IPS-18c (cell line): Measurements from ENCODE around the gene GFER.
"Not testable (repeated sequence)": the region's sequence is repeated elsewhere in the genome, so short reads cannot be mapped to it uniquely, and the experiment has no call there.

Experiments
- H3K4me3 ChIP-seq: 2 replicates; pipeline ENCODE4 v1.7.0; 2013; ENCODE audit warnings: low read depth, mild to moderate bottlenecking, low read length, moderate library complexity; ENCODE audit not compliant: insufficient read depth
- H3K9me3 ChIP-seq: one replicate; pipeline ENCODE4 v1.6.1; 2013; ENCODE audit warnings: mild to moderate bottlenecking, low read length, moderate library complexity; ENCODE audit not compliant: control insufficient read depth, insufficient read depth

The GFER gene

DNA sequence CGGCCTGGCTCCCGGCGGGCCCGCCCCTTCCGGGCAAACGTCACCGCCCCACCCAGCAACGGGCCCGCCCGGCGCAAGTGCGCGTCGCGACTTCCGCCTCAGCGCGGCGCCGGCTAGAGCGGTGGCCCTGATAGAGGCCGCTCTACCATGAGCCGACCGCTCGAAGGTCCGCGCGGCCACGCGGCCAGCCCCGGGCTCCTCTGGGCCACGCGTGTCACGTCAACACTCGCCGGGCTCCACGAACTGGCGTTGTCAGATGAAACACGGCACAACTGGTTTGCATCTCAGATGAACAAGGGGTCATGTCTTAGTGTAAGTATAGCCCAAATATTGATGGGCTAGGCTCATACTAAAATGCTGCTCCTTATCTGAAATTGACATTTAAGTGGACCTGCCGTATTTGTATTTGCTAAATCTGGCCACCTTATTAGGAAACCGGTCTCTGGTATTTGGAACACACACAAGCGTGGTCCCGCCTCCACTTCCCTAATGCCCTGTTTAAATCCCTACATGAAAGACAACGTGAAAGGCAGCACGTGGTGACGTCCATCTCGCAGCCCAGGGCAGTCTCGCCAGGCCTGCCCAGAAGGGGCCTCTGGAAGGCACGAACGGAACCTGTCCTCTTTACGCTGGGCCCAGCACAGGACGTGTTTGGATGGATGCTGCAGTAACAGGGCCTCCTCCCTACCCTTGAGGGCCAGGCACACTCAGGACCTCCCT, 26.0 kb downstream of the GFER start, which contains the start of gene ZNF598:
TSS of gene ZNF598 (minus strand) at position 31 of the 720 bp plus-strand sequence.
- no peaks in the 10 kb centered on the region for H3K9me3 ChIP-seq
- H3K4me3 ChIP-seq = peak within 1 kb of the TSS; percentile 96

DNA sequence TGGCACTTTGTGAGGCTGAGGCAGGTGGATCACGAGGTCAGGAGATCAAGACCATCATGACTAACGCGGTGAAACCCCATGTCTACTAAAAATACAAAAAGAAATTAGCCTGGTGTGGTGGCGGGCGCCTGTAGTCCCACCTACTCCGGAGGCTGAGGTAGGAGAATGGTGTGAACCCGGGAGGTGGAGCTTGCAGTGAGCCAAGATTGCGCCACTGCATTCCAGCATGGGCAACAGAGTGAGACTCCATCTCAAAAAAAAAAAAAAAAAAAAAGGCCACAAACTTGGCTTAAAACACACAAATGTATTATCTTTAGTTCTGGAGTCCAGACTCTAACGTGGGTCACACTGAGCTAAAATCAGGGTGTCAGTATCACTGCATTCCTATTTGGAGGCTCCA, 27.7 kb downstream of the GFER start:
- not testable (repeated sequence) for H3K9me3 ChIP-seq, H3K4me3 ChIP-seq

DNA sequence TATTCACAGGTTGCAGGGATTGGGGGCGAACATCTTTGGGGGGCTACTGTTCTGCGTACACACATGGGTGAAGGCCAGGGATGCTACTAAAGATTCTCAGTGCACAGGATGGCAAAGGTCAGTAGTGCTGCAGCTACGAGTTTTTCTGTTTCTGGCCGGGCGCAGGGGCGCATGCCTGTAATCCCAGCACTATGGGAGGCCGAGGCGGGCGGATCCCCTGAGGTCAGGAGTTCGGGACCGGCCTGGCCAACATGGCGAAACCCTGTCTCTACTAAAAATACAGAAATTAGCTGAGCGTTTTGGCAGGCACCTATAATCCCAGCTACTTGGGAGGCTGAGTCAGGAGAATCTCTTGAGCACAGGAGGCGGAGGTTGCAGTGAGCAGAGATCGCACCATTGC, 29.5 kb downstream of the GFER start:
- H3K9me3 ChIP-seq = no peaks in the 10 kb centered on the region
- no peak overlapping the region for H3K4me3 ChIP-seq

DNA sequence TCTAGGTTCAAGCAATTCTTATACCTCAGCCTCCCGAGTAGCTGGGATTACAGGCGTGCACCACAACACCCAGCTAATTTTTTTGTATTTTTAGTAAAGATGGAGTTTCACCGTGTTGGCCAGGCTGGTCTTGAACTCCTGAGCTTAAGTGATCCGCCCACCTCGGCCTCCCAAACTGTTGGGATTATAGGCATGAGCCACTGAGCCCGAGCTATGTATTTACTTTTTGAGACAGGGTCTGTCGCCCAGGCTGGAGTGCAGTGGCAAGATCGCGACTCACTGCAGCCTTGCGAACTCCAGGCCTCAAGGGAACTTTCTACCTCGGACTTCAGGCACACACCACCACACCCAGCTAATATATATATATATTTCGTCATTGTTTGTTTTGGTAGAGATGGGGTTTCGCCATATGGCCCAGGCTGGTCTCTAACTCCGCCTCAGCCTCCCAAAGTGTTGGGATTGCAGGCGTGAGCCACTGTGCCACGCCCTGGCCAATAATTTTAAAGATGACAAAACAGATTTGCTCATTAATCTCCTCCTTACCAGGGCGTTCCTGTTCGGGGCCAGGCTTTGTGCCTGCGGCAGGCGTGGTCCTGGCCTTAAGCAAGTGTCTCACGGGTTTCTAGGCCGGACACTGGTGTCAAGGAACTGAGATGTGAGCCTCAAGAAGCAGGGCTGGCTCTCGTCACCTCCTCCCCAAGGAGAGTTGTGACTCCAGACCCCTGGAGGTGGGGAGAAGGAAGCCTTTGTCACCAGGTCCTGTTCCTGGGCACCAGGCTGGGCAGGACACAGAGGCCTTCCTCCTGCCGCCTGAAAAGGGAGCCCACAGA, 31.3 kb downstream of the GFER start:
- no peak overlapping the region for H3K4me3 ChIP-seq
- H3K9me3 ChIP-seq = peaks cover 2% of the 10 kb centered on the region

DNA sequence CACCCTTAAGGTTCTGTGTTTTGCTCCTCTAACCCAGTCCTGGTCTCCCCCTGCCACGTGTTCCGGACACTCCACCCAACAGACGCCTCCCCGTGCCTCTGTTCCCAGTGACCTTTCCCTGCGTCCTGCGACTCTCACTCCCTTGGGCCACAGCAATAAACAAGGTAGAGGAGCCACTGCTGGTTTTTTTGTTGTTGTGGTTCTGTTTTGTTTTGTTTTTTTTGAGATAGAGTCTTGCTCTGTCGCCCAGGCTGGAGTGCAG, 31.9 kb downstream of the GFER start:
- H3K9me3 ChIP-seq = peaks cover 2% of the 10 kb centered on the region
- no peak overlapping the region for H3K4me3 ChIP-seq

DNA sequence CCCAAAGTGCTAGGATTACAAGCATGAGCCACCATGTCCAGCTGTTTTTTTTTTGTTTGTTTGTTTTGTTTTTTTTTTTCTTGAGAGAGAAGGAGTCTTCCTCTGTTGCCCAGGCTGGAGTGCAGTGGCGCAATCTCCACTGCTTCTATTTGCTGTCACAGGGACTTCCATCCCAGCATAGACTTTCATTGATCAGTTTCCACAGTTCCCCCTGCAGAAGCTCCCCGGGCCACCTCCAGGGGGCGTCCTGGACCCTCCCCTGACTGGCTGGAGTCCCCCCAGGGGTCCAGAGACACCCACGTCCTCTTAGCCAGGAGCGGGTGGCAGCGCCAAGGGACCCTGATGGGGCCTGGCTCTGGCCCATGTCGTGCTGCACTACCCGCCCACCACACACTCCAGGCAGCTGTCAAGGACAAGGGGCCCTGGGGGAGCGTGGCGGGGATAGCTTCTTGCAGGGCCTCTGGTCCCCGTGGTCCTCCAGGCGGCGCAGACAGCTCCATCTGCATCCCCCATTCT, 32.5 kb downstream of the GFER start:
- peaks cover 2% of the 10 kb centered on the region for H3K9me3 ChIP-seq
- H3K4me3 ChIP-seq = no peak overlapping the region

DNA sequence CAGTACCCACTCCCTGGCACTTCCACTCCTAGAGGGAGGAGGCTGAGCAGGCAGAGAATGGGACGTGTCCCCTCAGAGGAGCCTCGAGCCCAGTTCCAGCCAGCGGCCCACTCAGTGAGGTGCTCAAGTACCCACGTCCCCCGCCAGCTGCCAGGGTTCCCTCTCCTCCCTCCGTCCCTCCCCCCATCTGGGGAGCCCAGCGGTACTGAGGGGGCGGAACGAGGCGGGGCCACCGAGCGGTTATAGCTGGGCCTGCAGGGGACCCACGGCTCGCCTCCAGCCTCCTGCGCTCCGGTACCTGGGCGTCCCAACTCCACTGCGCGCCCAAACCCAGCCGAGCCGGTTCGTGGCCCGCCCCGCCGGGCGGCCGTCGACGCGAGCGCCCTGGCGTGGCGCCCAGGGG, 35.5 kb downstream of the GFER start, which contains the start of gene NPW:
TSS of gene NPW (plus strand) at position 268 of the 403 bp plus-strand sequence.
- Histone ChIP-seq H3K9me3 (peaks cover 2% of the 10 kb centered on the region), H3K4me3 (peak within 1 kb of the TSS; percentile 56)

DNA sequence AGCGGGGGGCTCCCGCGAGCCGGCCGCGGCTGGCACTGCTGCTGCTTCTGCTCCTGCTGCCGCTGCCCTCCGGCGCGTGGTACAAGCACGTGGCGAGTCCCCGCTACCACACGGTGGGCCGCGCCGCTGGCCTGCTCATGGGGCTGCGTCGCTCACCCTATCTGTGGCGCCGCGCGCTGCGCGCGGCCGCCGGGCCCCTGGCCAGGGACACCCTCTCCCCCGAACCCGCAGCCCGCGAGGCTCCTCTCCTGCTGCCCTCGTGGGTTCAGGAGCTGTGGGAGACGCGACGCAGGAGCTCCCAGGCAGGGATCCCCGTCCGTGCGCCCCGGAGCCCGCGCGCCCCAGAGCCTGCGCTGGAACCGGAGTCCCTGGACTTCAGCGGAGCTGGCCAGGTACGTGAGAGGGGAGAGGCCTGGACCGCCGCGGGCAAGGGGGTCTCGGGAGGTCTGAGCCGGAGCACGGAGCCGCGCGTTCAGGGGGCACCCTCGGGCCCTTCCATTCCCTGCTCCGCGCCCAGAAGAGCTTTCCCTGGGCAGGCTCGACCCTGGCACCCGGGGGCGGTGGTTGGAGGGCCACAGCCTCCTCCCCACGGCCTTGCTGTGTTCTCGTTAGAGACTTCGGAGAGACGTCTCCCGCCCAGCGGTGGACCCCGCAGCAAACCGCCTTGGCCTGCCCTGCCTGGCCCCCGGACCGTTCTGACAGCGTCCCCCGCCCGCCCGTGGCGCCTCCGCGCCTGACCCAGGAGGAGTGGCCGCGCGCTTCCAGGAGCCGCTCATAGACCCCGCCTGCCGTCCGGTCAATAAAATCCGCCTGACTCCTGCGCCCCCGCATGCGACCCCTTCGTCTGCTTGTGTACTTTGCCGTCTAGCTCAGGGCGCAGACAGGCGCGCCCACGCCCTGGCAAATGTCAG, 36.2 kb downstream of the GFER start:
- Histone ChIP-seq H3K4me3 (peak overlapping the region; percentile 56), H3K9me3 (peaks cover 2% of the 10 kb centered on the region)

DNA sequence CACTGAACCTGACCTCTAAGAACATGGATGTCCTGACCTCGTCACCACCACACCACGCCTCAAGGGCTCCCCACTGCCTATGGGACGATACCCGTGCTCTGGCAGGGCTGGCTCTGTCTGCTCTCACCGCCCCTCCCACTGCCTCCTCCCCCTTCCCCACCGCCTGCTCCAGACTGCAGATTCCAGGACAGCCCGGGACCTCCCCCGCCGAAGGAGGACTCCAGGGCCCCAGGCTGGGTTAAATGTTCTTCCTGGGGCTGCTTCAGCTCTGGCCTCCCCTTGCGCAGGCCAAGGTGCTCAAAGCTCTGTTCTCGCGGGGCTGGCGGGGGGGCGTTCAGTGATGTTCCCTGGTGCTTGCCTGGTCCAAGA, 38.7 kb downstream of the GFER start:
- H3K4me3 ChIP-seq = peak overlapping the region; percentile 51

DNA sequence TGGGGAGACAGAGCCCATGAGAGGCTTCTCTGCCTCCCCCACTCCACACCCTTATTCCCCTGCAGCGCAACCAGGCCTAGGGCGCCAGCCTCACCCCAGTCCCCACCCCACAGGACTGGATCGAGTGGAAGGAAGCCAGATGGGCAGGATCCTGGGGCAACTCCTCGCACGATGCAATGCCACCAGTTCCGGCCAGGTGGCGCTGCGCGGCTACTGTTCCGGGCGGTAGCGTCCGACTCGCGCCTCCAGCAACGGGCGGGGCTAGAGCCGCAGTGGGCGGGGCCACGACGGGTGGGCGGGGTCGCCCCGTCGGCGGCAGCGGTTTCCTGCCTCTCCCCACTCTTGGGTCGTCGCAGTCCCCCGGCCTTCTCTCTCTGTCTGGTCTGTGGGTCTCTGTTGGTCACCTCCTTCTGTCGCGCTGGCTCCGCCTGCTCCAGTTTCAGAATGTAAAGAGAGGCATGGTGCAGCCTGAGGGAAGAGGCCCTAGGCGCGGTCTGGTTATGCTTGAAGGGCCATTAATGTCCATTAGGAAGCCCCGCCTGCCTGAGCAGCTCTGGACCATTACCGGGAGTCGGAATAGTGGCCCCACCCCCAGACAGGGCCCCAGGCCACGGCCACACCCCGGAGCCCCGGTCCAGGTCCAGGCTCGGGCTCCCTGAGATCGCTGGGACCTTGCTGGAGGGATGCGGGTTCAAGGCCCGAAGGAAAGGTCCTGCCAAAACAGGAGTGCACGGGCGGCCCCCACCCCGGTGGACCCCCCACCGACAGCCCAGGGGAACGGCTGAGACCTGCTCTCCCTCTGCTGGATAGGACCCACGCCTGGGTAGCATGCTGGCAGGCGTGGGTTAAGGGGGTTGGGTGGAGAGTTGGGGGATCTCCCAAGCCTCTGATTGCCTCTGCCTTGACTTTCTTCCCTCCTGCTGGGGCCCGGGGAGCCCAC, 39.4 kb downstream of the GFER start:
- Histone ChIP-seq H3K4me3 (peak overlapping the region; percentile 51), H3K9me3 (peaks cover 2% of the 10 kb centered on the region)

More for the DNA sequence above, 38.7 kb downstream of the GFER start:
- H3K9me3 ChIP-seq = peaks cover 2% of the 10 kb centered on the region

DNA sequence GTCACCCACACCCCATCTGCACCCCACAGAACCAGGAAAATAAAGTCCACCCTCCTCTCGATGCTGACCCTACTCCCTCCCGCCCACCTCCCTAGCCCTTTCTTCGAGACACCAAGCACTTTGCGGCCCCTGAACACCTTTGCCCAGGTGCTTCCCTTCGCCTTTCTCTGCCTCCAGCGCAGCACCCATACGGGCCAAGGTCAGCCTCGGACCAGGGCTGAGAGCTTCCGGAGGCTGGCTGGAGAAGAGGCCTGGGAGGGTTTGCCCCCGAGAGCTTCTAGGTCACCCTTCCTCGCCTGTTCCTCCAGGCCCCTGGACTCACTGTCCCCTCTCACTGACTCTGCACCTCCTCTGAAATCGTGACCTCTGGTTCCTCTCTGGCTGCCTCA, 40.0 kb downstream of the GFER start:
- H3K4me3 ChIP-seq = no peak overlapping the region
- no peaks in the 10 kb centered on the region for H3K9me3 ChIP-seq

DNA sequence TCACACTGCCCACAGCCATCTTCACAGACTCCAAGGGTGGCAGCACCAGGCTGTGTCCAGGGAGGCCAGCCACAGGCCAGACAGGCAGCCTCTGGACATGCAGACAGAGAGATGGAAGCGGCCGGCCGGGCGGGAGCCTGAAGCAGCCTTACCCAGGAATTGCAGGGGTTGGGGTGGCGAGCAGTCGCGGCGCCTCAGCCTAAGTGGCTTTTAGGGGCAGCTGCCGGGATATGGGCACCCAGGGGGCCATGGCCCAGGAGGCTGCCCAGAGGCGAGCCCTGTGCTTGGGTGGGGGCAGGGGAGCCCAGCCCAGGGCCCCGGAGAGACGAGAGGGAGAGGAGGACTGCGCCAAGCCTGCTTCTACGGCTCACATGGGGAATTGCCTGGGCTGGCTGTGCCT, 41.3 kb downstream of the GFER start:
- H3K4me3 ChIP-seq = no peak overlapping the region
- no peaks in the 10 kb centered on the region for H3K9me3 ChIP-seq

DNA sequence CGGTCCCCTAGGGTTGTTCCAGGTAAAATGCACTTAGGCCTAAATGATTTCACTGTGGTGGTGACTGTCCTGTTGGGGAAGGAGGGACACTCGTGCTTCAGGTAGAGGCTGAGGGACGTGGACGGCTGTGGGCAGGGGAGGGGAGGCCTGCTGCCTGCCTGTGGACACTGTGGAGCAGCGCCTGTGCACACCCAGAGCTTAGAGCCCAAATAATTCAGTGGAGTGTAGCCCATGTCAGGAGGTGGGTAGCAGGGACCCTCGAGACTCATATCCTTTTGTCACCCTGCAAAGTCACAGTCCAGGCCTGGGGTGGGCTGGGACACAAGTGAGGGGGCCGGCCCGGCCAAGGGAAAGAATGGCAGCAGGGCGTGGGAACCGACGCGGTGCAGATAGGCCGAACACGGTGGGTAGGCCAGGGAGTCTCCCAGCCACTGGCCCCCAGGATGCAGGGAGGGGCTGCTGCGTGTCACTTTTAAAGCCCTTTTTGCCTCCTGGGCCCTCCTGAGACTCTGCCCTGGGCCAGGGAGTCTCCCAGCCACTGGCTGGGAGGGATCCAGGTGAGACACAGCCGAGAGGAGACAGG, 42.0 kb downstream of the GFER start:
- H3K4me3 ChIP-seq = no peak overlapping the region

DNA sequence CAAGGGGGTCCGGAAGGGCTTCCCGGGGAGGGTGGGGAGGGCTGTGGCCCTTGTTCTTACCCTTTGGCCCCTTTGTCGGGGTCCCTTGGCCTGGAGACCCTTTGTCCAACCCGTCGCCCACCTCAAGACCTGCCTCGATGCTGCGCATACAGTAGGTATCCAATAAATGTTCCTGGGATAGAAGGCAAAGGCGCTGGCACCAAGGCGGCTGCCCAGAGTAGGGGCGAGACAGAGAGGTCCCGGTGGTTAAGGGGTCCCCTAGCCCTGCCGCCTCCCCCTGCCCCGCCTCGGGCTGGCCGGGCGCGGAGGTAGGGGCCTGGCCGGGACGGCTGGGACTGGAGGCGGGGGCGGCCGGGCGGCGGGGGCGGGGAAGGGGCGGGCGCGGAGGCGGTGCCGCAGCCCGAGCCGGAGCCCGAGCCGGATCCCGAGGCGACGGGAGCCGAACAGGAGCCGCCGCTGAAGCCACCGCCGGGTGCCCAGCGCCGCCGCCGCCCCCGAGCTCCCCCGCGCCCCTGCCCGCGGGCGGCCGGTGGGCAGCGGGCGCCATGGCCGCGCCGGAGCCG, 42.5 kb downstream of the GFER start, which contains the start of gene NHERF2:
TSS of gene NHERF2 (plus strand) at position 442 of the 563 bp plus-strand sequence. CDS start at position 546, 104 bp downstream.
- Histone ChIP-seq H3K9me3 (no peaks in the 10 kb centered on the region), H3K4me3 (peak within 1 kb of the TSS; percentile 53)

More for the DNA sequence above, 42.0 kb downstream of the GFER start:
- H3K9me3 ChIP-seq = no peaks in the 10 kb centered on the region

DNA sequence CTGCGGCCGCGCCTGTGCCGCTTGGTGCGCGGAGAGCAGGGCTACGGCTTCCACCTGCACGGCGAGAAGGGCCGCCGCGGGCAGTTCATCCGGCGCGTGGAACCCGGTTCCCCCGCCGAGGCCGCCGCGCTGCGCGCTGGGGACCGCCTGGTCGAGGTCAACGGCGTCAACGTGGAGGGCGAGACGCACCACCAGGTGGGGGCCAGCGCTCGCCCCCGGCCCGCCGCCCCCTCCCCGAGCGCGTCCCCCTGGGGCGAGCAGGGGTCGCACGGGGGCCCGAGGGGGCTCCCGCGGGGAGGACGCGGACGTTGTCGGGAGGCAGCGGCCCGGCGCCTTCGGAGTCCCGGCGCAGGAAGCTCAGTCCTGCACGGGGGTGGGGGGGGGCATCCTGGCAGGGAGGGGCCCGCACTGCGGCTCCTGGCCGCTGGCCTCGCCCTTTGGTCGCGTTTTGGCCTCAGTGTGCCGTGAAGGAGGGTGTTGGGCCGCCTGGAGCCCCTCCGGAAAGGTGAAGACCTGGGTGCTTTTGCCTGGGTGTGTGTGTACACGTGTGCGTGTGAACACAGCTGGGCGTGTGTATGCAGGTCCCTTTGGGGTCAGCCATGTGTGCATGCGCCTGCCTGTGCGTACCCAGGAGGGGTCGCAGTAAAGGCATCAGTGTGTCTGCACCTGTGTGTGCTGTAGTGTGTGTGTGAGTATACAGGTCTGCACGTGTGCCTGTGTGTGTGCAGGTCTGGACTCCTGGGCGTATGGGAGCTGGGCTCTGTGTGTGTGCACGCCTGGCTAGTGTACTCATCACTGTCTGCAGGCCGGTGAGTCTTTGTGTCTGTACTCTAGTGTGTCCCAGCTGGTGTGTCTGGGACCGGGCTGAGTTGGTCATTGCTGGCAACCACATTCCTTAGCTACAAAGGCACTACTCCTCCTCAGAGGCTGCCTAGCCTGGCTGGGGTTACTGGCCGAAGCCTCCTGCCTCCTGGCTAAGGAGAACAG, 43.3 kb downstream of the GFER start:
- H3K9me3 ChIP-seq = no peaks in the 10 kb centered on the region
- peak overlapping the region; percentile 53 for H3K4me3 ChIP-seq
